HG03159 (cell line): ENCODE results near the gene SERPINA5.

Experiments used
- ATAC-seq: cut with Tn5 transposase; IDR thresholded peaks from one replicate; pipeline ENCODE4 v1.9.1; 2021; ENCODE audit warnings: mild to moderate bottlenecking, moderate library complexity; ENCODE audit not compliant: unreplicated experiment

SERPINA5 gene

GRCh38 chr14:94581127-94581999, at the start of gene SERPINA5:
Gene SERPINA5, plus strand, starts transcription at chr14:94581426. Its CDS starts 5,937 bp downstream, at chr14:94587363.
- no peak for ATAC-seq

- no peak for ATAC-seq
These were observed 48.8 kb upstream of the SERPINA5 start for GRCh38 chr14:94532447-94532846.

- ATAC-seq, result no peak
These were observed 45.7 kb upstream of the SERPINA5 start for GRCh38 chr14:94535506-94535905.

- ATAC-seq, result no peak
These were observed 44.4 kb upstream of the SERPINA5 start for GRCh38 chr14:94536836-94537235.

- no peak for ATAC-seq
These were observed 43.0 kb upstream of the SERPINA5 start for GRCh38 chr14:94538070-94538740.

GRCh38 chr14:94539181-94539580, 42.0 kb upstream of the SERPINA5 start:
- ATAC-seq, result no peak

- ATAC-seq, result no peak
These were observed 41.0 kb upstream of the SERPINA5 start for GRCh38 chr14:94540031-94540794.

GRCh38 chr14:94541234-94541975, 39.8 kb upstream of the SERPINA5 start:
- ATAC-seq, result no peak

GRCh38 chr14:94542111-94542810, 39.0 kb upstream of the SERPINA5 start:
- no peak for ATAC-seq

- no peak for ATAC-seq
These were observed 38.3 kb upstream of the SERPINA5 start for GRCh38 chr14:94542811-94543440.

GRCh38 chr14:94543449-94544124, 37.6 kb upstream of the SERPINA5 start:
- no peak for ATAC-seq

- no peak for ATAC-seq
These were observed 36.5 kb upstream of the SERPINA5 start for GRCh38 chr14:94544726-94545125.

GRCh38 chr14:94545131-94545841, 35.9 kb upstream of the SERPINA5 start:
- ATAC-seq, result no peak

GRCh38 chr14:94547151-94547680, 34.0 kb upstream of the SERPINA5 start:
- no peak for ATAC-seq

- ATAC-seq, result no peak
These were observed 33.5 kb upstream of the SERPINA5 start for GRCh38 chr14:94547726-94548125.

GRCh38 chr14:94548131-94548998, 32.9 kb upstream of the SERPINA5 start:
- no peak for ATAC-seq
